K562 (cell line): ENCODE data around the gene ZNF48. TPM values are rescaled to one million over a fixed set of nuclear protein-coding genes. Genes with fewer than 3 reads are reported as not detected.

Source experiments
- ATAC-seq: fragments of 200-7000 bp; cut with Tn5 transposase; 3 replicates; pipeline ENCODE4 v1.9.1; 2020; ENCODE audit warnings: moderate library complexity
- BruUV-seq: library from RNA; stranded (reverse); fragments of 400-500 nt; replicated peaks from 2 replicates; lab custom pipeline; 2021; lab: Mats Ljungman, UMichigan
- CTCF ChIA-PET: fragments of 300-600 bp; formaldehyde crosslinking; extraction: SDS; loops from one replicate; lab custom pipeline; 2021; ENCODE audit warnings: low intra/inter-chr PET ratio; lab: Yijun Ruan, JAX
- POLR2A ChIA-PET: fragments of 300-600, 350-650 bp; sonication (Branson Sonifier 250); formaldehyde crosslinking; extraction: SDS; loops from one replicate; lab custom pipeline; 2021; ENCODE audit warnings: antibody characterized with exemption, inconsistent platforms; lab: Yijun Ruan, JAX
- DNase-seq, 4 experiments: peaks; one replicate each; pipeline versions ENCODE4 v3.0.0 to v3.0.0-alpha.2; 2011 to 2018; ENCODE audit warnings: low spot score in 3 of 4, mixed read lengths in 3 of 4; ENCODE audit errors: extremely low read depth in 1 of 4
- FAIRE-seq: peaks from 2 replicates; lab custom pipeline; 2011; peaks lifted over from hg19 to GRCh38; lab: Jason Lieb, UNC
- H2AFZ ChIP-seq: 2 replicates; pipeline ENCODE4 v1.6.0; 2011; ENCODE audit warnings: low read depth, low read length, control low read depth, inconsistent platforms
- H3K27ac ChIP-seq: fragments of 200-600 bp; 3 replicates; pipeline ENCODE4 v1.8.0; 2011; ENCODE audit warnings: low read depth, mild to moderate bottlenecking, control low read depth, inconsistent platforms, low read length, moderate library complexity, mixed read lengths; ENCODE audit errors: extremely low read depth
- H3K27me3 ChIP-seq, 2 experiments: fragments of 300-600 bp in 1 of 2; 2 replicates in 1 of 2; 3 replicates in 1 of 2; pipeline versions ENCODE4 v1.6.0 to v1.8.0; 2011; ENCODE audit warnings: inconsistent platforms in 2 of 2, low read length in 2 of 2, mild to moderate bottlenecking in 1 of 2, mixed read lengths in 1 of 2, moderate library complexity in 1 of 2; ENCODE audit not compliant: control insufficient read depth in 2 of 2, insufficient read depth in 2 of 2
- H3K36me3 ChIP-seq: fragments of 300-600 bp; 3 replicates; pipeline ENCODE4 v1.8.0; 2011; ENCODE audit warnings: mild to moderate bottlenecking, low read length, inconsistent platforms; ENCODE audit not compliant: control insufficient read depth, insufficient read depth
- H3K4me1 ChIP-seq, 2 experiments: fragments of 200-600 bp in 1 of 2; replicated peaks in 1 of 2; 2 replicates in 1 of 2; 3 replicates in 1 of 2; pipeline versions ENCODE4 v1.5.1 to v1.8.0; 2011; ENCODE audit warnings: inconsistent platforms in 2 of 2, low read length in 2 of 2, mild to moderate bottlenecking in 1 of 2, mixed read lengths in 1 of 2, moderate library complexity in 1 of 2; ENCODE audit not compliant: control insufficient read depth in 2 of 2, insufficient read depth in 2 of 2
- H3K4me2 ChIP-seq: 2 replicates; pipeline ENCODE4 v1.6.1; 2011; ENCODE audit warnings: low read length, control low read depth, inconsistent platforms, mixed read lengths; ENCODE audit not compliant: insufficient read depth
- H3K4me3 ChIP-seq: fragments of 200-600 bp; sonication (generic), shearing (Covaris generic); 2 replicates; pipeline ENCODE4 v1.5.1; 2016; ENCODE audit warnings: control low read depth, inconsistent platforms
- H3K79me2 ChIP-seq: fragments of 200-600 bp; 3 replicates; pipeline ENCODE4 v1.8.0; 2011; ENCODE audit warnings: low read length, inconsistent platforms; ENCODE audit not compliant: control insufficient read depth, insufficient read depth
- H3K9ac ChIP-seq, 2 experiments: 2 replicates each; pipeline versions ENCODE4 v1.6.0 to v1.6.1; 2011; ENCODE audit warnings: low read depth in 2 of 2, low read length in 2 of 2, control low read depth in 1 of 2, inconsistent platforms in 1 of 2, mild to moderate bottlenecking in 1 of 2, mixed read lengths in 1 of 2; ENCODE audit not compliant: insufficient read depth in 1 of 2
- H3K9me1 ChIP-seq: one replicate; pipeline ENCODE4 v1.6.0; 2011; ENCODE audit warnings: inconsistent platforms, mild to moderate bottlenecking, low read length, moderate library complexity; ENCODE audit not compliant: control insufficient read depth, insufficient read depth
- H3K9me3 ChIP-seq: replicated peaks from 2 replicates; pipeline ENCODE4 v1.5.1; 2011; ENCODE audit warnings: low read depth, low read length, inconsistent platforms; ENCODE audit not compliant: control insufficient read depth, insufficient read depth
- H4K20me1 ChIP-seq: replicated peaks from 2 replicates; pipeline ENCODE4 v1.6.1; 2011; ENCODE audit warnings: low read length, inconsistent platforms, mixed read lengths; ENCODE audit not compliant: control insufficient read depth, insufficient read depth
- CREB3 ChIP-seq: fragments of 450-650 bp; conservative IDR thresholded peaks from 2 replicates; pipeline ENCODE4 v1.6.1; 2016; ENCODE audit warnings: missing genetic modification characterization, low read depth, mild to moderate bottlenecking, missing compliant biosample characterization, moderate library complexity
- CREM ChIP-seq: IDR thresholded peaks from 2 replicates; pipeline ENCODE4 v1.6.1; 2014; ENCODE audit warnings: antibody characterized with exemption, low read depth
- NCOR1 ChIP-seq: fragments of 450-650 bp; IDR thresholded peaks from 2 replicates; pipeline ENCODE4 v1.6.1; 2016; ENCODE audit warnings: mild to moderate bottlenecking, moderate library complexity
- NRF1 ChIP-seq, 2 experiments: fragments of 450-650 bp; IDR thresholded peaks in 1 of 2; conservative IDR thresholded peaks in 1 of 2; 2 replicates each; pipeline ENCODE4 v1.6.1; 2014; ENCODE audit warnings: mild to moderate bottlenecking in 2 of 2
- PML ChIP-seq: IDR thresholded peaks from 2 replicates; pipeline ENCODE4 v1.6.1; 2012; ENCODE audit warnings: low read length, inconsistent platforms
- POLR2B ChIP-seq: fragments of 450-650 bp; IDR thresholded peaks from 2 replicates; pipeline ENCODE4 v1.6.1; 2018; ENCODE audit warnings: low read depth; ENCODE audit not compliant: partially characterized antibody
- TFAM ChIP-seq: fragments of 250-450 bp; sonication (Bioruptor Pico); conservative IDR thresholded peaks from 2 replicates; pipeline ENCODE4 v1.5.0; 2021; ENCODE audit warnings: mild to moderate bottlenecking, moderate library complexity
- THRA ChIP-seq: fragments of 450-650 bp; IDR thresholded peaks from 2 replicates; pipeline ENCODE4 v1.6.1; 2017; ENCODE audit warnings: mild to moderate bottlenecking, moderate library complexity
- YBX1 ChIP-seq: fragments of 450-650 bp; IDR thresholded peaks from 2 replicates; pipeline ENCODE4 v1.7.1; 2016; ENCODE audit warnings: mild to moderate bottlenecking
- ZNF197 ChIP-seq: fragments of 200-800 bp; sonication (Bioruptor generic); IDR thresholded peaks from 2 replicates; pipeline ENCODE4 v1.6.1; 2016; ENCODE audit warnings: low read depth, missing genetic modification characterization, missing compliant biosample characterization
- WGBS: fragments of 100-300 bp; shearing (Covaris generic); methylation state at CpG from one replicate; pipeline ENCODE4 v1.1.6; 2016; ENCODE audit warnings: low coverage, mixed read lengths; ENCODE audit not compliant: insufficient coverage; ENCODE audit errors: missing lambda C conversion rate; 5-methylcytosine and 5-hydroxymethylcytosine counted together
- in situ Hi-C: fragments of 300-500 bp; cut with MboI; formaldehyde crosslinking; loops from 4 replicates; pipeline ENCODE4 v1.15.0; 2018; ENCODE audit warnings: inconsistent platforms, mixed read lengths
- intact Hi-C: fragments of 100-400 bp; cut with micrococcal nuclease; formaldehyde crosslinking; loops from 2 replicates; pipeline ENCODE4 v1.14.2; 2022
- polyA plus RNA-seq, 8 experiments: library from polyadenylated mRNA; depleted of rRNA in 4 of 8; stranded (reverse) in 5 of 8; unstranded in 3 of 8; fragments of >200 nt; fragmentation: Nextera tagmentation in 2 of 8; fragmentation: Illumina TruSeq in 1 of 8; extraction: Ambion mirVana in 2 of 8; extraction: Trizol in 1 of 8; gene quantifications; 2 replicates each; pipeline versions ENCODE4 v1.2.1 to v1.2.3, GENCODE V29; 2011 to 2014; ENCODE audit warnings: inconsistent platforms in 1 of 8, missing spikeins in 1 of 8
- total RNA-seq, 7 experiments: library from RNA; depleted of rRNA in 6 of 7; stranded (reverse); fragments of >200 nt in 6 of 7; fragmentation: Illumina TruSeq in 2 of 7; extraction: Trizol in 2 of 7; gene quantifications; 2 replicates each; pipeline versions ENCODE4 v1.2.1 to v1.2.3, GENCODE V29; 2011 to 2021; ENCODE audit warnings: low replicate concordance in 1 of 7

ZNF48 gene
- total and polyA plus RNA-seq, 9 of the 15 experiments (the other 6 are each of a cell fraction or from before 2014, with no cell fraction given), result 0.38 to 11.6 (median 4.7) TPM

GRCh38 chr16:30438835-30439234 lies 43.6 kb downstream of the ZNF48 start:
- no peak overlapping the region for H3K4me2 ChIP-seq
- no peak for TF ChIP-seq ZNF197 (CRISPR knock-in tag)
- TF ChIP-seq NCOR1, result no peak
- TF ChIP-seq YBX1, result no peak
- TF ChIP-seq TFAM, result no peak
- no peak for TF ChIP-seq NRF1 (conservative IDR thresholded peaks at IDR 0.05 in 1 of 2, IDR thresholded peaks at IDR 0.05 in 1 of 2)
- no peak for TF ChIP-seq PML
- no peak for TF ChIP-seq THRA
- TF ChIP-seq CREM, result no peak
- TF ChIP-seq POLR2B, result no peak
- no peak for TF ChIP-seq CREB3 (tag)
- H3K27ac ChIP-seq, result no peak overlapping the region
- POLR2A ChIA-PET, result no interaction called here
- no peak for ATAC-seq
- H3K9me1 ChIP-seq, result no peaks in the 10 kb centered on the region
- no peak for DNase-seq
- WGBS, result 60% methylated on average over 5 of the region's 5 CpGs
- H4K20me1 ChIP-seq, result 0 out of 2 replicates have a peak, but pooled peaks cover 3% of the 10 kb centered on the region
- peaks cover 0 to 7% of the 10 kb centered on the region in 2 experiments; a peak in 2 of 5 replicates for H3K4me1 ChIP-seq
- CTCF ChIA-PET, result no interaction called here
- peaks cover 10% of the 10 kb centered on the region for H3K79me2 ChIP-seq
- BruUV-seq, result no TSS peak
- FAIRE-seq, result no peak
- H2AFZ ChIP-seq, result no peak overlapping the region
- no peaks in the 10 kb centered on the region for H3K27me3 ChIP-seq
- in situ Hi-C loops (loop anchor here (10.0 kb wide), 1 partner anchor 186 kb away; no protein-coding TSS in a partner anchor), intact Hi-C loops (no loop called here)
- H3K9me3 ChIP-seq, result no peaks in the 10 kb centered on the region
- no peak overlapping the region for H3K9ac ChIP-seq
- no peak overlapping the region for H3K4me3 ChIP-seq
- H3K36me3 ChIP-seq, result peaks cover 10% of the 10 kb centered on the region; the same call in 2 of the 3 replicates
